HepG2 (cell line): Measurements from ENCODE around the gene TCF12. TPM values are rescaled to one million over a fixed set of nuclear protein-coding genes. Genes with fewer than 3 reads are reported as not detected.

ENCODE experiments used
- ATAC-seq: fragments of 200-7000 bp; cut with Tn5 transposase; 3 replicates; pipeline ENCODE4 v1.9.1; 2020; ENCODE audit warnings: mild to moderate bottlenecking, moderate library complexity
- BruUV-seq: library from RNA; stranded (reverse); fragments of 400-500 nt; replicated peaks from 2 replicates; lab custom pipeline; 2021; lab: Mats Ljungman, UMichigan
- CTCF ChIA-PET: fragments of 300-600 bp; formaldehyde crosslinking; extraction: SDS; loops from one replicate; lab custom pipeline; 2021; ENCODE audit warnings: low total read pairs, inconsistent platforms, low intra/inter-chr PET ratio; lab: Yijun Ruan, JAX
- POLR2A ChIA-PET: fragments of 350-600 bp; sonication (Branson Sonifier 250); formaldehyde crosslinking; loops from one replicate; lab custom pipeline; 2020; ENCODE audit warnings: antibody characterized with exemption, inconsistent platforms; lab: Yijun Ruan, JAX
- DNase-seq: peaks from one replicate; pipeline ENCODE4 v3.0.0-alpha.2; 2015; ENCODE audit warnings: low spot score
- FAIRE-seq: peaks from 3 replicates; lab custom pipeline; 2011; peaks lifted over from hg19 to GRCh38; lab: Jason Lieb, UNC
- H2AFZ ChIP-seq: one replicate; pipeline ENCODE4 v1.6.1; 2011; ENCODE audit warnings: low read length, inconsistent platforms
- H3K27ac ChIP-seq: fragments of 300-600 bp; 3 replicates; pipeline ENCODE4 v1.8.0; 2011; ENCODE audit warnings: mixed run types, mild to moderate bottlenecking, mixed read lengths, low read length, inconsistent platforms; ENCODE audit not compliant: insufficient read depth; ENCODE audit errors: extremely low read length
- H3K27me3 ChIP-seq, 2 experiments: fragments of 200-600 bp in 1 of 2; 2 replicates in 1 of 2; 3 replicates in 1 of 2; pipeline versions ENCODE4 v1.6.0 to v1.8.0; 2011; ENCODE audit warnings: low read length in 2 of 2, mild to moderate bottlenecking in 2 of 2, moderate library complexity in 2 of 2, inconsistent platforms in 1 of 2; ENCODE audit not compliant: insufficient read depth in 2 of 2, control insufficient read depth in 1 of 2
- H3K36me3 ChIP-seq, 2 experiments: fragments of 200-600 bp in 1 of 2; replicated peaks in 1 of 2; 2 replicates in 1 of 2; 3 replicates in 1 of 2; pipeline versions ENCODE4 v1.5.1 to v1.8.0; 2011; ENCODE audit warnings: low read length in 2 of 2, inconsistent platforms in 1 of 2; ENCODE audit not compliant: insufficient read depth in 2 of 2, control insufficient read depth in 1 of 2
- H3K4me1 ChIP-seq: 2 replicates; pipeline ENCODE4 v1.5.1; 2012; ENCODE audit warnings: low read length, inconsistent platforms; ENCODE audit not compliant: insufficient read depth
- H3K4me2 ChIP-seq: 2 replicates; pipeline ENCODE4 v1.6.0; 2011; ENCODE audit warnings: low read depth, low read length, inconsistent platforms
- H3K4me3 ChIP-seq, 3 experiments: fragments of 200-600 bp in 1 of 3; sonication (generic), shearing (Covaris generic) in 1 of 3; replicated peaks in 1 of 3; 2 replicates each; pipeline ENCODE4 v1.5.1; 2011 to 2016; ENCODE audit warnings: low read length in 3 of 3, inconsistent platforms in 2 of 3, low read depth in 2 of 3, mild to moderate bottlenecking in 2 of 3, control low read depth in 1 of 3, mixed read lengths in 1 of 3; ENCODE audit not compliant: insufficient read depth in 1 of 3
- H3K79me2 ChIP-seq: one replicate; pipeline ENCODE4 v1.6.1; 2011; ENCODE audit warnings: low read length, inconsistent platforms; ENCODE audit not compliant: insufficient read depth
- H3K9ac ChIP-seq: 2 replicates; pipeline ENCODE4 v1.6.0; 2011; ENCODE audit warnings: mild to moderate bottlenecking, low read depth, low read length, inconsistent platforms; ENCODE audit not compliant: insufficient read depth
- H3K9me3 ChIP-seq: 2 replicates; pipeline ENCODE4 v1.5.1; 2012; ENCODE audit warnings: mild to moderate bottlenecking, low read length
- H4K20me1 ChIP-seq: 2 replicates; pipeline ENCODE4 v1.6.0; 2011; ENCODE audit warnings: inconsistent platforms, mild to moderate bottlenecking, low read length, moderate library complexity; ENCODE audit not compliant: insufficient read depth
- ARNT ChIP-seq: fragments of 450-650 bp; IDR thresholded peaks from 2 replicates; pipeline ENCODE4 v1.6.1; 2017
- EEA1 ChIP-seq: sonication (generic); formaldehyde crosslinking; IDR thresholded peaks from 2 replicates; pipeline ENCODE4 v1.5.1; 2020; ENCODE audit warnings: mild to moderate bottlenecking, missing genetic modification reagents, borderline replicate concordance
- MXD1 ChIP-seq: sonication (generic); formaldehyde crosslinking; IDR thresholded peaks from 2 replicates; pipeline ENCODE4 v1.4.0; 2020; ENCODE audit warnings: mild to moderate bottlenecking, missing genetic modification reagents
- RERE ChIP-seq: IDR thresholded peaks from 2 replicates; pipeline ENCODE4 v1.6.1; 2016; ENCODE audit warnings: low read depth, missing genetic modification reagents, missing compliant biosample characterization
- XRCC5 ChIP-seq: fragments of 200-400 bp; formaldehyde crosslinking; optimal IDR thresholded peaks from 2 replicates; pipeline ENCODE3; 2017; ENCODE audit warnings: mild to moderate bottlenecking, low read length
- ZBTB43 ChIP-seq: sonication (generic); formaldehyde crosslinking; conservative IDR thresholded peaks from 2 replicates; pipeline ENCODE4 v1.4.0; 2020; ENCODE audit warnings: missing genetic modification reagents
- ZGPAT ChIP-seq: IDR thresholded peaks from 2 replicates; pipeline ENCODE4 v1.6.1; 2016; ENCODE audit warnings: mild to moderate bottlenecking
- ZNF18 ChIP-seq: sonication (generic); formaldehyde crosslinking; IDR thresholded peaks from 2 replicates; pipeline ENCODE4 v1.8.0; 2022; ENCODE audit warnings: mild to moderate bottlenecking, missing genetic modification reagents; ENCODE audit not compliant: insufficient replicate concordance
- ZNF205 ChIP-seq: IDR thresholded peaks from 2 replicates; pipeline ENCODE4 v1.6.1; 2018; ENCODE audit warnings: missing biosample characterization, missing genetic modification reagents
- ZNF660 ChIP-seq: sonication (generic); formaldehyde crosslinking; IDR thresholded peaks from 2 replicates; pipeline ENCODE4 v1.5.1; 2020; ENCODE audit warnings: mild to moderate bottlenecking, low read depth, missing genetic modification reagents, borderline replicate concordance
- ZNF713 ChIP-seq: sonication (generic); formaldehyde crosslinking; IDR thresholded peaks from 2 replicates; pipeline ENCODE4 v1.4.0; 2020; ENCODE audit warnings: mild to moderate bottlenecking, missing genetic modification reagents
- WGBS: methylation state at CpG from one replicate; pipeline ENCODE4 v1.1.6; 2017; ENCODE audit warnings: low lambda C conversion rate; 5-methylcytosine and 5-hydroxymethylcytosine counted together
- in situ Hi-C: cut with HindIII; loops from 2 replicates; pipeline ENCODE4 v1.10.0; 2017; ENCODE audit warnings: low pct_unique_long_range_greater_than_20kb; ENCODE audit not compliant: extremely low pct_ligation_motif_present
- intact Hi-C: fragments of 100-400 bp; cut with micrococcal nuclease; formaldehyde crosslinking; loops from one replicate; pipeline ENCODE4 v1.10.0; 2022; ENCODE audit not compliant: unreplicated experiment
- polyA plus RNA-seq, 8 experiments: library from polyadenylated mRNA; depleted of rRNA in 3 of 8; stranded (reverse) in 7 of 8; unstranded in 1 of 8; fragments of >200 nt; fragmentation: Illumina TruSeq in 4 of 8; extraction: Trizol in 4 of 8; gene quantifications; 2 replicates each; pipeline versions ENCODE4 v1.2.1 to v1.2.3, GENCODE V29; 2011 to 2016; ENCODE audit warnings: low read depth in 4 of 8, missing spikeins in 1 of 8, mixed read lengths in 1 of 8; ENCODE audit not compliant: insufficient read depth in 1 of 8
- total RNA-seq, 5 experiments: library from RNA; depleted of rRNA; stranded (reverse); fragments of >200 nt; fragmentation: Illumina TruSeq; extraction: Trizol; gene quantifications; 2 replicates each; pipeline ENCODE4 v1.2.3, GENCODE V29; 2016; ENCODE audit warnings: low read depth in 1 of 5

The TCF12 gene
- total and polyA plus RNA-seq, 2 of the 13 experiments (the other 11 are each of a cell fraction or from before 2014, with no cell fraction given): 48.6 to 51.1 TPM

GRCh38 chr15:57284535-57284934 is 366.1 kb downstream of the TCF12 start:
- no peak overlapping the region for H3K4me3 ChIP-seq
- H2AFZ ChIP-seq: no peak overlapping the region
- H3K4me2 ChIP-seq: no peak overlapping the region
- no peaks in the 10 kb centered on the region for H3K4me1 ChIP-seq
- TF ChIP-seq RERE (CRISPR knock-in tag) (no peak), EEA1 (no peak), ZBTB43 (CRISPR knock-in tag) (no peak), XRCC5 (no peak), ZNF205 (CRISPR knock-in tag) (no peak), ZNF660 (CRISPR knock-in tag) (no peak), MXD1 (CRISPR knock-in tag) (no peak), ZGPAT (CRISPR knock-in tag) (no peak), ZNF713 (CRISPR knock-in tag) (no peak), ZNF18 (CRISPR knock-in tag) (no peak), ARNT (no peak)
- no TSS peak for BruUV-seq
- in situ Hi-C loops: no loop called here
- H4K20me1 ChIP-seq: no peaks in the 10 kb centered on the region
- ChIA-PET CTCF (no interaction called here), POLR2A (no interaction called here)
- no peak for DNase-seq
- no peaks in the 10 kb centered on the region for H3K9me3 ChIP-seq
- FAIRE-seq: no peak
- WGBS: 93% methylated on average over 3 of the region's 3 CpGs
- no peaks in the 10 kb centered on the region for H3K27me3 ChIP-seq
- H3K27ac ChIP-seq: no peak overlapping the region
- intact Hi-C loops: no loop called here
- peaks cover 11 to 46% of the 10 kb centered on the region in 2 experiments; a peak in 4 of 5 replicates for H3K36me3 ChIP-seq
- H3K79me2 ChIP-seq: no peaks in the 10 kb centered on the region
- no peak overlapping the region for H3K9ac ChIP-seq
- ATAC-seq: no peak
